ENCODE data around the gene GLG1. TPM values are rescaled to one million over a fixed set of nuclear protein-coding genes. Genes with fewer than 3 reads are reported as not detected.

GLG1 gene
- total and polyA plus RNA-seq, 2 donors (not counting 3 experiments of a cell fraction or from before 2014, with no cell fraction given) = 86.3 to 165 TPM

DNA sequence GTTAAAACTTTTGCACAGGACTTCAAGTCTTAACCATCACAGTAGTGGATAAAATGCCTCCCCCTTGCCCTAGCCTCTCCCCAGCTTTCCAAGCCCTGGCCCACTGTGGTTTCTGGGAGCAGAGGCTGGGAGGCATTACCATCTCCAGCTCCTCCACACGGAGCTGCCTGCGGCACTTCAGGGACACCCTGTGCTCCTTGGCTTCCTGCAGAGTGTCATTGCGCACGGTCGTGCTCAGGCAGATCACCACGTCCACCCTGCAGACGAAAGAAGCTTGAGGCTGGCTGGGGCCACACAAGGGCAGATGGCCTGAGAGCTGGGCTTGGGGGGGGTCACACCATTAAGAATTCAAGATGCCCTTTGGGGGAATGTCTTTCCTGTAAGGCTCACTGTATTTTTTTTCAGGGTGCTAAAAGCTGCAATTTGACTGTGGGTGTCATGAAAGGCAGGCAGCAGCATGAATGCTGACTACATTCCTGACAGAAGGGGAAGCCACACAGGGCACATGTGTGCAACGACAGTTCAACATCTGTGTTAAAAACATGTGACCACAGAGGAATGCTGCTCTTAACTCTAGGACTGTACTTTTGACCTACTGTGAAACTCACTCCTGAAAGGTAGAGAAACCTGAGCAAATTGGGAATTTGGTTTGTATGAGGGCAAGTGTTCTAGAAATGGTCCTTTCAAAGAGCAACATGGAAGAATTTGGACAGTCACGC, 137.9 kb downstream of the GLG1 start:
- H3K27me3 ChIP-seq (ENCODE audit: control insufficient read depth in 2 of 2, insufficient read depth in 2 of 2, low read length in 2 of 2) = no peaks in the 10 kb centered on the region
- no peak overlapping the region for H3K4me2 ChIP-seq (ENCODE audit: insufficient read depth, low read length)
- no peaks in the 10 kb centered on the region for H3K79me2 ChIP-seq (ENCODE audit: control insufficient read depth, insufficient read depth, low read length)
- H3K4me3 ChIP-seq (replicated peaks in 1 of 3; ENCODE audit: insufficient read depth in 1 of 3, low read depth in 1 of 3, low read length in 3 of 3) = no peak overlapping the region
- dilution Hi-C loops (cut with MboI; ENCODE audit: extremely low pct_ligation_motif_present, low sequenced_read_pairs) = no loop called here
- CTCF ChIA-PET = interaction anchor here (0.8 to 1.7 kb wide), 2 partner anchors 14 to 183 kb away, joined by 3 to 4 read pairs; no protein-coding TSS in a partner anchor
- H3K36me3 ChIP-seq (ENCODE audit: control insufficient read depth in 2 of 2, extremely low read depth in 1 of 2, insufficient read depth in 2 of 2, low read length in 2 of 2) = peaks cover 25 to 28% of the 10 kb centered on the region in 2 experiments
- no TSS peak for BruUV-seq (replicated peaks)
- no peak overlapping the region for H3K9ac ChIP-seq (replicated peaks; ENCODE audit: extremely low read depth, insufficient read depth, low read length)
- TF ChIP-seq POLR2AphosphoS5 (IDR thresholded peaks at IDR 0.05; ENCODE audit: insufficient read depth, low read depth, low read length) (no peak), EZH2 (IDR thresholded peaks at IDR 0.05; ENCODE audit: borderline replicate concordance, low read depth, low read length, severe bottlenecking) (no peak), MYC (IDR thresholded peaks at IDR 0.05; ENCODE audit: low read depth, low read length) (no peak), POLR2A (IDR thresholded peaks at IDR 0.05; ENCODE audit: low read depth, low read length) (no peak), JUN (IDR thresholded peaks at IDR 0.05; ENCODE audit: borderline replicate concordance, insufficient read depth, insufficient read length, low read depth) (no peak), FOS (IDR thresholded peaks at IDR 0.05; ENCODE audit: borderline replicate concordance, insufficient read depth, low read length) (no peak), GATA2 (IDR thresholded peaks at IDR 0.05; ENCODE audit: insufficient read depth, insufficient read length, low read depth, low read length) (no peak)
- TF ChIP-seq, protein P1, sequence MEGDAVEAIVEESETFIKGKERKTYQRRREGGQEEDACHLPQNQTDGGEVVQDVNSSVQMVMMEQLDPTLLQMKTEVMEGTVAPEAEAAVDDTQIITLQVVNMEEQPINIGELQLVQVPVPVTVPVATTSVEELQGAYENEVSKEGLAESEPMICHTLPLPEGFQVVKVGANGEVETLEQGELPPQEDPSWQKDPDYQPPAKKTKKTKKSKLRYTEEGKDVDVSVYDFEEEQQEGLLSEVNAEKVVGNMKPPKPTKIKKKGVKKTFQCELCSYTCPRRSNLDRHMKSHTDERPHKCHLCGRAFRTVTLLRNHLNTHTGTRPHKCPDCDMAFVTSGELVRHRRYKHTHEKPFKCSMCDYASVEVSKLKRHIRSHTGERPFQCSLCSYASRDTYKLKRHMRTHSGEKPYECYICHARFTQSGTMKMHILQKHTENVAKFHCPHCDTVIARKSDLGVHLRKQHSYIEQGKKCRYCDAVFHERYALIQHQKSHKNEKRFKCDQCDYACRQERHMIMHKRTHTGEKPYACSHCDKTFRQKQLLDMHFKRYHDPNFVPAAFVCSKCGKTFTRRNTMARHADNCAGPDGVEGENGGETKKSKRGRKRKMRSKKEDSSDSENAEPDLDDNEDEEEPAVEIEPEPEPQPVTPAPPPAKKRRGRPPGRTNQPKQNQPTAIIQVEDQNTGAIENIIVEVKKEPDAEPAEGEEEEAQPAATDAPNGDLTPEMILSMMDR (IDR thresholded peaks at IDR 0.05; ENCODE audit: extremely low read depth in 1 of 2, insufficient read depth in 1 of 2, low read depth in 1 of 2, low read length in 2 of 2) = no peak
- TF ChIP-seq, protein P2, sequence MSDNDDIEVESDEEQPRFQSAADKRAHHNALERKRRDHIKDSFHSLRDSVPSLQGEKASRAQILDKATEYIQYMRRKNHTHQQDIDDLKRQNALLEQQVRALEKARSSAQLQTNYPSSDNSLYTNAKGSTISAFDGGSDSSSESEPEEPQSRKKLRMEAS (IDR thresholded peaks at IDR 0.05; ENCODE audit: insufficient read depth, insufficient read length) = no peak
- POLR2A ChIA-PET = no interaction called here
- H4K20me1 ChIP-seq (replicated peaks; ENCODE audit: control insufficient read depth, extremely low read depth, insufficient read depth, low read length) = no peaks in the 10 kb centered on the region
- DNase-seq (ENCODE audit: low read depth, low spot score) = no peak
- H3K27ac ChIP-seq (ENCODE audit: insufficient read depth, low read depth, low read length) = no peak overlapping the region
- no peaks in the 10 kb centered on the region for H3K9me3 ChIP-seq (replicated peaks; ENCODE audit: control insufficient read depth, insufficient read depth, low read length)
- H3K9me1 ChIP-seq (replicated peaks; ENCODE audit: control insufficient read depth, extremely low read depth, insufficient read depth, low read length) = no peaks in the 10 kb centered on the region
- intact Hi-C loops (cut with micrococcal nuclease) = no loop called here
- no peak for FAIRE-seq
- peaks cover 6% of the 10 kb centered on the region for H3K4me1 ChIP-seq (ENCODE audit: control insufficient read depth, extremely low read depth, insufficient read depth, low read length)
- no peak overlapping the region for H2AFZ ChIP-seq (ENCODE audit: low read depth, low read length)

Data from endothelial cell of umbilical vein (primary cell).